HG03097 (cell line): ENCODE measurements around the gene MAPRE2.
"Not testable (repeated sequence)": the region's sequence is repeated elsewhere in the genome, so short reads cannot be mapped to it uniquely, and the experiment has no call there.

Experiments used
- ATAC-seq: cut with Tn5 transposase; IDR thresholded peaks from one replicate; pipeline ENCODE4 v1.9.1; 2021; ENCODE audit not compliant: unreplicated experiment, low FRiP score

Gene MAPRE2

DNA sequence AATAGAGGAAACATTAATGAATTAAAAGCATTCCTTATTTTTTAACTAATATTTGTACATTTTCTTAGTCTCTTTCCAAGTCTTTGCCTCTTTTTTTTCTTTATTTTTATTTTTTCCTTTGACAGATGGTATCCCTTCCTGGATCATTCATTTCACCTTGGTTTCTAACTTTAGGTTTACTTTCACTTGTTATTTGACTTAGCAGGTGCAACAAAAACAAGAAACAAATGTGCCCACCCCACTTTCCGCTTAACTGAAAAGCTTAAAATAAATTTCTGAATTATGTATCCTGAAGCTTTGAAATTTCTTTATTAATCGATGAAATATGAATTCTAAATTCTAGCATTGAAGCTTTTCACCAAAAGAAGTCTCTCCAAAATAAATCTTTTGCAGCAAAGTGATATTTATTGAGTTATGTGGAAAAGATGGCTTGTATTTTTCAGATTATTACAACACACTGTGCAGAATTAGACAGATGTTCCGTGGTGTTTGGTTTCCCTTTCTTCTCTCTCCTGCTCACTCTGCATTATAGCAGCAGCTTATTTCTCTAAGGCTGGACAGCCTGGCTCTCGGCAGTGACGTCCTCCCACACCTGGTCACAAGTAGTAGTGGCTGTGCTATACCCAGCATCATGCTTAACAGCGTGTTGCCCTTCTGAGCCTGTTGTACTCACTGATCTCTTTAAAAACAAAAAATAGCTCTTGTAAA is 100.5 kb downstream of the MAPRE2 start:
- ATAC-seq: no peak

GRCh38 chr18:35142275-35142615 is 101.0 kb downstream of the MAPRE2 start:
- ATAC-seq: no peak

DNA sequence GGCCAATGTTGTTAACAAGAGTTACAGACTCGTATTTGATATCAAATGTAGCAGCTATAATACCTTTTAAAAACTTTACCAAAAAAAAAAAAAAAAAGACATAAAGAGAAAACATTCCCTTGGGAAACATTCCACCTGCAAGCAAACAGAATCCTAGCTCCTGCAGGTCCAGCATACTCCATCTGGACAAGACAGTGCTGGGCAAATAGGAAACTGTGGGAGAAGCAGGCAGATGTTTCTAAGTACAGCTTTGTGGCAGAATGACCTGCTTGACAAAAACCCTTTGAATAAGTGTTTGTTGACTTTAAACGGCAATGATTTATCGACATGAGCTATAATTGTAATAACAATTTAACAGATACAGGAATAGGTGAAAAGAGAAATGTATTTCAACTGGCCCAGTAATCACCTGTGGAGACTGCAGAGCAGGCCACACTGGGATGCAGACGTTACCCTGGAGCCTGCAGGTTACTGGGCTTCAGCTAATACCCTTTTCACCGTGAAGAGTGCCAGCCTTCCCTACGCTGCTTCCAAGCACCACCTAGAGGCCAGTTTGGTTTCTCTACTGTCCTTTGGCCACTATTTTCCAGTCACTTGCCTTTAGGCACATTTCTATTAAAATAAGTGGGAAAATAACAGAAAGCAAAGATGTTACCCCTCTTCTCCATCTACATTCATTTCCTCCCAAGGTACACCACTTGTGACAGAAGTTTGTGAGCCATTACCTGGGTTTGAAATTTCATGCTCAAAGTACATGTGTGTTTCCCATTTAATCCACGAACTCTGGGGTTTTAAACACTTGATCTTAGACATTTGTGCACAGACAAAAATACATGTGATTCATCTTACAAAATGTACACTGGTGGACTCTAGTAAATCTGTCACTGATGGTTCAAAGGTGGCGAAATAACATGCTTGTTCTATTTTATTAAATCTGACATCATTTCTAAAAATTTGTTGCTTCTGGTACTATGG is 102.7 kb downstream of the MAPRE2 start:
- no peak for ATAC-seq

GRCh38 chr18:35144698-35145097 is 103.5 kb downstream of the MAPRE2 start:
- ATAC-seq: no peak

GRCh38 chr18:35150195-35150594 is 109.0 kb downstream of the MAPRE2 start:
- not testable (repeated sequence) for ATAC-seq

DNA sequence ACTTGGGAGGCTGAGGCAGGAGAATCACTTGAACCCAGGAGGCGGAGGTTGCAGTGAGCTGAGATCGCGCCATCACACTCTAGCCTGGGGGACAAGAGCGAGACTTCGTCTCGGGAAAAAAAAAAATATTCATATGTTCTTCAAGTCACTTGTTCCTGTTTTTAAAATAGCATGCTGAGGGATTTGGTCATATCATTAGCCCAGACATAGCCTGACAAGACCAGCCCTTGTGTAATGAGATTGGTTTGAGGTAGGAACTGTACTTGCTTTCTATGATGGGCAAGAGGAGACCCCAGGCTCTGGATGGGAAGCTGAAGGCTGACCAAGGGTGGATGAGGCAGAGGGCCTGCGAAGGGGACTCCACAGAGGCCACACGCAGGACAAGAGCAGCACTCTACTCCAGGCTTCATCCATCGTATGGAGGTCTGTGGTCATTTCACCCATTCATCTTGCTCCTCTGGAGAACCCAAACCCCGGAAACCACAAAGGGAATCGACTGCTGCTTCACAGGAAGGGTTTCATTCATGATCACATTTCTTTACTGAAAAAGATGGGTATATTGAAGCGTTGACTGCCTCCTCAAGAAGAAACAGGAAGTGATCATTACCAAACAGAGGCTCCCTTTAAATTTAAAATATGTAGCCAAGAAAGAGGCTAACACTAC is 112.5 kb downstream of the MAPRE2 start:
- ATAC-seq: no peak

GRCh38 chr18:35155398-35156117 is 114.3 kb downstream of the MAPRE2 start:
- ATAC-seq: no peak

DNA sequence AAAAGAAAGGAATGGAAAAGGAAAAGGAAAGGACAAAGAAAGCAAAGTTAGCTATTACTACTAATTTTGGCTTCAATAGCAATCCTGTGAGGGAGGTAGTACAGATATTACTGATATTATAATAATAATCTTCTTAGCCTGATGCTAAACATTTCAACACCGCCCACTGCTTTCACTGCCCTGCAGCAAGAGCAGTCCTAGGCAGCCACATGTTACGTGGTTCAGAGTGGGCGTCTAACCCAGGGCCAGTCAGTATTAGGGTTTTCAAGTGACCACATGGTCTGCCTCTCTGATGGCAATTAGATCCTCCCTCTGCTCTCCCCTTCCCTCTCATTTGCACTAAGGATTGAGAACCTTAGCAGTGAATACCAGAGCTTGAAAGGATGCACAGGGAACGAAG is 116.0 kb downstream of the MAPRE2 start:
- ATAC-seq: no peak

DNA sequence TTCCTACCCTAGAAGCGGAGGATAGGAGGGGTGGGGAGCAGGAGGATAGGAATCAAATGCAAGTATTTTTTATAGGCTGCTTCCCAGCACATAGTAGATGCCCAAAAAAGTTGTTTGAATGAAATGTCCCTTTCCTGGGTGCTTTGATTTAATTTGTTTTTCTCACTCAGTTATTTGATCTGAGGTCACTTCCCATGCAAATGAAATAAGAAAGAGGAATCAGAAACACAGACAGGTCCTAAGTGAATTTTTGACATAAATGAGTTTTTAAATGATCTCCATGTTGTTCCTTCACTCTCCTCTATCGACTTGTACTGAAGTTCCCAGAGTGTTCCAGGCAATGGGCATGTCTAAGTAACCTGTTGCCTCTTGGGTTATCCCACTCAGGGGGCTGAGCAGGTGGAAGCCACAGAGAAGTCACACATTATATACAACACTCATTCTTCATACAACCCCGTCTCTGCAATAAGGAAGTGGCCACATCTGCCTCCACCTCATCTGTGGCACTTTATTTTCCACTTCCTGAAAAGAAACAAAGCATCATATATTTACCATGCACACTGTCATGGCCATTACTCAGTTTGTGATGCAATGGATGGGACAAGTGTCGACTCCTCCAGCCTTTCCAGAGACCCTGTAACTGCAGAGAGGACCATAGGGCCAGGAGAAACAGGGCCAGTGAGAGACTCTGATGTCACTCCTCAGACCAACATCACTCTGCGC is 117.7 kb downstream of the MAPRE2 start:
- ATAC-seq: no peak

GRCh38 chr18:35159782-35160181 is 118.6 kb downstream of the MAPRE2 start:
- no peak for ATAC-seq

DNA sequence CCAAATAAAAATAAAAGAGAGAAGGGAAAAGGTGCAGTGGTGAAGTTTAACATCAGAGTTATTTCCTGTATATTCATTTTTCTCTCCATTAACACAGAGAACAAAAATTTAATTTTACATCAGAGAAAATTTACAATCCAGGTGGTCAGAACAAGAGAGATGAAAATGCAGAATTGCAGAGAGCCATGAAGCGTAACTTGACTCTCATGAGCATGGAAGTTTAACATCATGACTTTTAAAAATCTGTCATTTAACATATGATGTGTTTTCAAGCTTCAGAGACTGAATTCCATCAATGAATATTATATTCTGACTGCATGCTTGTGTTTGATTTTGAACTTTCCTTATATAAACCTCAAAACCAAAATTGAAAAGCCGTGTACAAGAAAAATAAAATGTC is 120.3 kb downstream of the MAPRE2 start:
- no peak for ATAC-seq

GRCh38 chr18:35161934-35162333 is 120.7 kb downstream of the MAPRE2 start:
- ATAC-seq: no peak

- no peak for ATAC-seq
Observed at GRCh38 chr18:35163014-35163539, 121.9 kb downstream of the MAPRE2 start.

DNA sequence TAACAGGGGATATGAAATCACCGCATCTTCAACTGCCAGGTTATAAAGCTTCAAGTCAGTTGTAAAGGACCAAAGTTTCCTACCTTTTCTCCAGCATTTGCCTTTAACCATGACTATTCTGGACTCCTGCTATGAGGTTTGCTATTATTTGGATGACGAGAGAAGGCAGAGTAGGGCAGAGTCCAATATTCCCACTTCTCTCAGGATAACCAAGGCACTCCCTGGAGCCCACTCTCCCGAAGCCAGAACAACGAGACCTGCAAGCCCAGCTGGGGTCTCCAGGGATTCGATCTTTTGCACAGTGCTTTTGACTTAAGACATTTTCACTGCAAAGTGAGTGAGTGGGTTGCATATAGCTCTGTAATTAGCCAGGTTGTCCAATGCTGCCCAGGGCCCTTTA is 122.5 kb downstream of the MAPRE2 start:
- ATAC-seq: no peak

DNA sequence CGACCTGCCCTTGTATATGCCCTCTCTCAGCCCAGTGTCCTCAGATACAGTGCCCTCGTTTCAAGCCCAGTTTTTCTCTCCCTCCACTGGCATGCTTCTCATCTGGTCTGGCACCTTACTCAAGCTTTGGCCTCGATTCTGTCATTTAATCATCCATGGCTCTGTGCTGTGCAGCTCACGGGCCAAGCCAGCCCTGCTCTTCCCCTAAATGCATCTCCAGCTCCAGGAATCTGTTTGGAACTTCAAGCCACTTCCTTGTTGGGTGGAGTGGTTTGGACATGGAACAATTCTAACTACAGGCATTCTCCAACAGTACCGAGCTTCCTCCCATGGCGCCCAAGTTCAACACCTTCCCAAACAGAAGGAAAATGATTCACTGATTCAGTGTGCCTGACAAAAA is 122.9 kb downstream of the MAPRE2 start:
- ATAC-seq: no peak

DNA sequence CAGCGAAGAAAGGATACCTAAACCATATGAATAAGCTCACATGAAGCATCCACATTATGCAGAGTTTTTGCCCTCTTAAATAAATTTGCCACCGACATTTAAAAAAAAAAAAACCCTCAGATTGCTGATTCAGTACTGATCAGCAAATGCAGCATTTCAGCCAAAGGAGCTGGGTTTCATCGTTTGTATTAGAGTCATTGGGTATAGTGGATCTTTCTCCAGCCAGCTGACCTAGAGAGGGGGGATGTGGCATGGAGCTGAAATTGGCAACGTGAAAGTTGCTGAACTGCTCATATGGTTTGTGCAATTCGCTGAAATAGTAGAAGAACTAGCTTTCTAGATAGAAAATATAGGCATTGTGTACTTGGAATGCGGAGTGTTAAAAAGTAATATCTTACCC is 126.1 kb downstream of the MAPRE2 start:
- ATAC-seq: no peak

DNA sequence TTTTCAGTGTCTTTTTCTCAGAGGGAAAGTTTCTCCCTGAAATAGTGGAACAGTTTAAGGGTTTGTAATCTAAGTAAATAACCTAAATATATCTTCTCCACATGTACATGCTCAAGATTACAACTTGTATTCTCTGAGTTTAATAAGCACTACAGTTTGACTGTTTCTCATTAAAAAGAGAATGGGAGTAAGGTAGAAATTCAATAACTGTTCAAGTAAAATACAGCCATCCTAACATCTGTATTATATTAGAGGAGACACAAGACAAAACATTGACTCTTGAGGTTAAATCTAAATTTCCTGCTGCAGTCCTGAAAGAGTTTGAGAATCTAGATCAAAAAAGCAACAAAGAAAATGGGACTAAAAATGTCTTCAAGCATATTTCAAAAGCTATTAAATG is 126.6 kb downstream of the MAPRE2 start:
- ATAC-seq: no peak

DNA sequence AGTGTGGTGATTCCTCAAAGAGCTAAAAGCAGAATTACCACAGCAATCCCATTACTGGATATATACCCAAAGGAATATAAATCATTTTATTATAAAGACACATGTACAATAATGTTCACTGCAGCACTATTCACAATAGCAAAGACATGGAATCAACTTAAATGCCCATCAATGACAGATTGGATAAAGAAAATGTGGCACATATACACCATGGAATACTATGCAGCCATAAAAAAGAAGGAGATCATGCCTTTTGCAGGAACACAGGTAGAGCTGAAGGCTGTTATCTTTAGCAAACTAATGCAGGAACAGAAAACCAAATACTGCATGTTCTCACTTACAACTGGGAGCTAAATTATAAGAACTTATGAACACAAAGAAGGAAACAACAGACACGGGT is 129.1 kb downstream of the MAPRE2 start:
- ATAC-seq: not testable (repeated sequence)

- ATAC-seq: no peak
Observed at GRCh38 chr18:35171315-35171987, 130.2 kb downstream of the MAPRE2 start.
